HG03342 (cell line): ENCODE measurements around the gene TNIK.
"Not testable (repeated sequence)": the region's sequence is repeated elsewhere in the genome, so short reads cannot be mapped to it uniquely, and the experiment has no call there.

Experiments used
- ATAC-seq: cut with Tn5 transposase; IDR thresholded peaks from one replicate; pipeline ENCODE4 v1.9.1; 2021; ENCODE audit warnings: mild to moderate bottlenecking, moderate library complexity; ENCODE audit not compliant: unreplicated experiment

Gene TNIK

GRCh38 chr3:171389491-171389890, 70.7 kb downstream of the TNIK start:
- ATAC-seq = no peak

- ATAC-seq = no peak
These were observed 71.7 kb downstream of the TNIK start for GRCh38 chr3:171388527-171388926.

GRCh38 chr3:171387062-171387461, 73.1 kb downstream of the TNIK start:
- no peak for ATAC-seq

GRCh38 chr3:171385086-171385485, 75.1 kb downstream of the TNIK start:
- no peak for ATAC-seq

- no peak for ATAC-seq
These were observed 75.9 kb downstream of the TNIK start for GRCh38 chr3:171384101-171384891.

GRCh38 chr3:171383206-171384018, 76.8 kb downstream of the TNIK start:
- no peak for ATAC-seq

- not testable (repeated sequence) for ATAC-seq
These were observed 77.9 kb downstream of the TNIK start for GRCh38 chr3:171382347-171382746.

GRCh38 chr3:171380711-171381425, 79.3 kb downstream of the TNIK start:
- ATAC-seq = no peak

- ATAC-seq = no peak
These were observed 80.2 kb downstream of the TNIK start for GRCh38 chr3:171379961-171380483.

GRCh38 chr3:171379281-171379680, 80.9 kb downstream of the TNIK start:
- no peak for ATAC-seq

- ATAC-seq = no peak
These were observed 81.6 kb downstream of the TNIK start for GRCh38 chr3:171378586-171378985.

- ATAC-seq = no peak
These were observed 82.3 kb downstream of the TNIK start for GRCh38 chr3:171377859-171378258.

- no peak for ATAC-seq
These were observed 83.6 kb downstream of the TNIK start for GRCh38 chr3:171376596-171376947.

GRCh38 chr3:171375666-171376595, 84.3 kb downstream of the TNIK start:
- no peak for ATAC-seq

- no peak for ATAC-seq
These were observed 85.4 kb downstream of the TNIK start for GRCh38 chr3:171374661-171375285.

- ATAC-seq = no peak
These were observed 85.9 kb downstream of the TNIK start for GRCh38 chr3:171374260-171374659.

GRCh38 chr3:171373711-171374110, 86.5 kb downstream of the TNIK start:
- ATAC-seq = no peak

- no peak for ATAC-seq
These were observed 87.5 kb downstream of the TNIK start for GRCh38 chr3:171372694-171373093.

GRCh38 chr3:171371354-171371753, 88.9 kb downstream of the TNIK start:
- no peak for ATAC-seq

GRCh38 chr3:171369156-171369555, 91.0 kb downstream of the TNIK start:
- no peak for ATAC-seq
